ENCODE measurements around the gene DPP8.
A peak's percentile ranks its signal among the peaks of the same experiment; 100 is the strongest.
"Not testable (repeated sequence)": the region's sequence is repeated elsewhere in the genome, so short reads cannot be mapped to it uniquely, and the experiment has no call there.

DPP8 gene

DNA sequence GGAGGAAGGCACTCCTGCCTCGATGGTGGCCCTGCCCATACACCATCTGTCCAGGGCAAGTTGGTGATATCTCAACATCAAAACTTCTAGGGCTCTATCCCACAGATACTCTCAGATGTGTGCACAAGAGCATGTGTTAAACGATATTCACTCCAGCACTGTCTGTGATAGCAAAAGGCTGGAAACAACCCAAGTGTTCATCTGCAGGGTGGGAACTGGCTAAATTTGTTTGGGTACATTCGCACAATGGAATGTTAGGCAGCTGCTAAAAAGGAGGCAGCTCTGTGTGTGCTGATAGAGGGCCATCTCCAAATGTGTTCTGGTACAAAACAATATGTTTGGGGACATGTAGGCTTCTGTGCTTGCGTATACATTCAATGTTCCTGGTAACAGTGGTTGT, 114.5 kb downstream of the DPP8 start:
- no peak for DNase-seq

DNA sequence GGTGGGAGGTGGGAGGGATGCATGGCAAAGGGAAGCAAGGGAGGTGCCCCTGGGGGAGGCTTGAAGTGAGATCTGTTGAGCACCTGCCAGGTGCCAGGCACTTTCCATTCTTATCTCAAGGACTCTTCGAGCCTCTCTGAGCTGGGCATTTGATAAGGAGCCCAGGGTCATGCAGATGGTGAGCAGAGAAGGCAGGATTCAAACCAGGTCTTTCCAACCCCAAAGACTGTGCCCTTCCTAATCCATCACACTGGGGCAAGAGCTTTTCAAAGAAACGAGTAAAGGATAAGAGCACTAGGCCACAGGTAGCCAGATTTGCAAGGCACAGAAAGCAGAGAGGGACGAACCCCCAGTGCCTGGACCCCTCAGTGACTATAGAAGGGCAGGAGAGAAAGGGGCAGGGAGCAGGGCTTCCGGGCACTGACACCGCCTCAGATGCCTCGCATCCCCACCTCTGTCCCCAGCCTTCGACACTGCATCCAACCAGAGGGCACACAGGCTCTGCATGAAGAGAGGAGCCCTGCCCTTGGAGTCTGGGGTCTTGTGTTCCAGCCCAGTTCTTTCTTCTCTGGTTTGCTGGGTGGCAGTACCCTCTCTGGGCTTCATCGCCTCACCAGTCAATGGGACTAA, 115.8 kb downstream of the DPP8 start:
- DNase-seq: no peak

GRCh38 chr15:65400760-65401610, 116.5 kb downstream of the DPP8 start:
- DNase-seq: peak; percentile 50

- no peak for DNase-seq
These were observed 117.5 kb downstream of the DPP8 start for GRCh38 chr15:65399997-65400396.

DNA sequence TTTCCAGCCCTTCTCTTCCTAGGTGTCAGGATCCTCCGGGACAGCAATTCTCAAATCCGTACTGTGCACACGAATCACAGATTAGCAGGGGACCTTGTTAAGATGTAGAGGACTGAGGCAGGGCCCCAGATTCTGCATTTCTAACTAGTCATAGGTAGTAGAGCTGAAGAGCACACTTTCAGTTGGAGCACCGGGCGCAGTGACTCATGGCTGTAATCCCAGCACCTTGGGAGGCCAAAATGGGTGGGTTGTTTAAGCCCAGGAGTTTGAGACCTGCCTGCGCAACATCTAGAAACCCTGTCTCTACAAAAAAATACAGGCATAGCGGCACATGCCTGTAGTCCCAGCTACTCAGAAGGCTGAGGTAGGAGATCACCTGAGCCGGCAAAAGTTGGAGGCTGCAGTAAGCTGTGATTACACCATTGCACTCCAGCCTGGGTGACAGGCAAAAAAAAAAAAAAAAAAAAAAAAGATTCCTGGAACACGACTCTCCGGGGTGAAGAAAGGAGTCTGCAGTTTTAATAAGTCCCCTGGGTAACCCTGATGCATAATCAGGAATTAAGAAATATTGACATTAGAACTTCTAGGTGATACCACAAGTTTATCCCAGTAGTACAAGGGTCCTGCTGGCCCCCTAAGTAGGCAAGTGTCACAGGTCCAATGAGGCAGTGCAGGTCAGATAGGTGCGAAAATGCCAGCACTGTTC, 118.3 kb downstream of the DPP8 start:
- no peak for DNase-seq

DNA sequence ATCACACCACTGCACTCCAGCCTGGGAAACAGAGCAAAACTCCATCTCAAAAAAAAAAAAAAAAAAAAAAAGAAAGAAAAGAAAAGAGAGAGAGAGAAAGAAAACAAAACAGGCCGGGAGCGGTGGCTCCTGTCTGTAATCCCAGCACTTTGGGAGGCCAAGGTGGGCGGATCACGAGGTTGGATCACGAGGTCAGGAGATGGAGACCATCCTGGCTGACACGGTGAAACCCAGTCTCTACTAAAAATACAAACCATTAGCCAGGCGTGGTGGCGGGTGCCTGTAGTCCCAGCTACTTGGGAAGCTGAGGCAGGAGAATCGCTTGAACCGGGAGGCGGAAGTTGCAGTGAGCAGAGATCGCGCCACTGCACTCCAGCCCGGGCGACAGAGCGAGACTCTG, 119.0 kb downstream of the DPP8 start:
- not testable (repeated sequence) for DNase-seq

- DNase-seq: no peak
These were observed 120.5 kb downstream of the DPP8 start for GRCh38 chr15:65396965-65397317.

DNA sequence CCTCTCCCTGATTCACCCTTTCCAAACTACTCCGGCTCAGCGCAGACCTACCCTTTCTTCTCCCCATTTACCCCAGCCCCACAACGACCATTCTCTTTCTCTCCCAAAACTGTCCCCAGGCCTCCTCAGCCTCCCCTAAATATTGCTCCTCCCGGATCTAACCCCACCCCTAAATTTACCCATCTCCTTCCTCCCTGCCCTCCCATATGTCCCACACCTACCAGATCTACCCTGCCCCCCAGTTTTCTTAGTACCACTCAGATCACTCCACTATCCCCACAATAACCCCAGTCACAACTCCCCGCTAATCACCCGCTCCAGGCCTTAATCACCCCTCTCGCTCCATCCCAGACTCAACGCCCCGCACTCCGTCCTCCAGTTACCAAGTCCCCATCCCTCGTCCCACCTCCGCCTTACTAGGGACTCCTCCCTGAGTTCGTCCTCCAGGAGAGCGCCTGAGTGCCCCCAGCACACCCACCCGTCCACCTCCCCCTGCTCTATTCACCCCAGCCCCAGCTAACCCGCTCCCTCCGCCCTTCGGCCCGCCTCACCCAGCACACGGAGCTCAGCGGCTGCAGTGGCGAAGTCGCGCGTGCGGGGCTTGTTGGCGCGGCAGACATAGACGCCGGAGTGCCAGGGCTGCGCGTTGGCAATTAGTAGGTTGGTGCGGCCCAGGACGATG, 121.1 kb downstream of the DPP8 start:
- DNase-seq: no peak

DNA sequence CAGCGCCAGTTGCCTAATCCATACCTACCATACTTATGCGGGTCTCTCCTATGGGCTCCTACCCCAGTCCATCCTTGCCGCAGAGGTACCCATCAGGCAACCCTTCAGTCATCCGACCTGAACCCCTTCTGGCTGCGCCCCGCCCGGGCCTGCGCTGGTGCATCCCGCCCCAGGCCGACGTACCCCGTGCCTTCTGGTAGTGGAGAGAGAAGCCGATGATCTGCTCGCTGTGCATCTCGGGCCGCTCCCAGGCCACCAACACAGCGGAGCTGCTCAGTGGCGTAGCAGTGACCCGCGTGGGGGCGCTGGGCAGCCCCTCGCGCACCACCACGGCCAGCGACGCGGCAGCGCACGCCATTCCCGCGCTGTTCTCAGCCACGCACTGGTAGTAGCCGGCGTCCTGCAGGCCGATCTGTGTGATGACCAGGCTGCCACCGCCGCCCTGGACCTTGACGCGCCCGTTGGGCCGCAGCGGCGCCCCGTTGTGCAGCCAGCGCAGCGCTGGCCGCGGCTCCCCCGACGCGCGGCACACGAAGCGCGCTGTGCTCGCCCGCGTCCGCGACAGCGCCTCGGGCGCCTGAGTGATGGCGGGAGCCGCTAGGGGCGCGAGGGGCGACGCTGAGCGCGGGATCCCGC, 121.8 kb downstream of the DPP8 start:
- no peak for DNase-seq

- DNase-seq: no peak
These were observed 122.6 kb downstream of the DPP8 start for GRCh38 chr15:65394936-65395335.

DNA sequence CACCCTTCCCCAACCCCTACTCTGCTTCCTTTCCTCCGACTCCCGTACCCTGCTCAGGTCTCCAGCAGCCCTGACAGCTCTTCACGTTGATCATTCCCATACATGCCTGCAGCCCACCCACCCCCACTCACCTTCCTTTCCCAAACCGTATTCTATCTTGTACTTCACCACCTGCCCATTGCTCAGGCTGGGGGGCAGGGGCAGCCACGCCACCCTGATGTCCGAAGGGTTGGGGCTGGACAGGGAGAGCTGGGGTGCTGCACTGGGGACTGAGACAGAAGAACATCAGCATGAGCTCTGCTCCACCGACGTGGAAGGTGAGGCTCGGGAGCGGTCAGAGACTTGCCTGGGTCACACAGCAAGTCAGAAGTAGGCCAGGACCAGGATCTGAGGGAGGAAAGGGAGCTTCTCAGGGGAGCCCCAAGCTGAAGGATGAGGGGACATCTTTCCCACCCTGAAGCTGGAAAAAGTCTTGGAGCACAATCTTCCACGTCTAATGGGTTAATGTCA, 123.2 kb downstream of the DPP8 start:
- no peak for DNase-seq

DNA sequence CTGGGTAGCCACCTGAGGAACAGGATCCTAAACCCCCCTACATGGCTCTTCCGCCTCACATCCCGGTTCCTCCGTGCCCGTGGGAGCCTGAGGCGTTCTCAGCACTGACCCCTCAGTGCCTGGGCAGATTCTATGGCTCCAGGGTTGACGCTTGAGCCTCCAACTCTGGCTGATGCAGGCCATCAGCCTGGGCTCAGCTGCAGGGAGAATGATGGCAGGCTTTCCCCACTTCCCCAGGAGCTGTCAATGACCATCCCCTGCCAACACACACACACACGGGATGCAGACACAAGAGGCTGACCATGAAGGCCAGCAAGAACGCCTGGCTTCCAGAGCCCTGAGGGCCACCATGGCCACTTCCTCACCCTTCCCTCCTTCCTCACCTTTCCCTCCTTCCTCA, 123.9 kb downstream of the DPP8 start:
- no peak for DNase-seq

DNA sequence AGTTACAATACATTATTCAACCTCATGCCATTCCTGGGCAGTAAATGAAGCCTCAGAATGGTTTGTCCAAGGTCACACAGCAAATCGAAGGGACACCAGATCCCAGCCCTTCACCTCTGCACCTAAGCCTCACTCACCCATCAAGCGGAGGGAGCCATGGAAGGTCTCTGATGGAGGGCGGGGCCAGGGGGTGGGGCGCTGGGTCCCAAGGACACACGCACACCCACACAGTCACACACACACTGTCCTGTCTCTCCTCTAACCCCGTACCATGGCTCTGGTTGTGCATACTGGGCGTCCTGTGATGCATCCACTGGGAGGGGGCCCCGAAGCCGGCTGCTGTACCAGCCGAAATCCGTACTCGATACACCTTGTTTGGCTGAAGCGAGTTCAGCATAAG, 124.4 kb downstream of the DPP8 start:
- no peak for DNase-seq

All from stimulated activated CD4-positive, alpha-beta T cell treated with anti-CD3 and anti-CD28 coated beads, Interleukin-4, amount 100 ng/mL, for 24 hours (primary cell).